Kasumi-1 (cell line): ENCODE results near the gene MCM10.
"Not testable (repeated sequence)": the region's sequence is repeated elsewhere in the genome, so short reads cannot be mapped to it uniquely, and the experiment has no call there.

Experiments
- DNase-seq, 2 experiments: peaks; one replicate each; lab custom pipeline; 2025; lab: John Stamatoyannopoulos, UW

The MCM10 gene

DNA sequence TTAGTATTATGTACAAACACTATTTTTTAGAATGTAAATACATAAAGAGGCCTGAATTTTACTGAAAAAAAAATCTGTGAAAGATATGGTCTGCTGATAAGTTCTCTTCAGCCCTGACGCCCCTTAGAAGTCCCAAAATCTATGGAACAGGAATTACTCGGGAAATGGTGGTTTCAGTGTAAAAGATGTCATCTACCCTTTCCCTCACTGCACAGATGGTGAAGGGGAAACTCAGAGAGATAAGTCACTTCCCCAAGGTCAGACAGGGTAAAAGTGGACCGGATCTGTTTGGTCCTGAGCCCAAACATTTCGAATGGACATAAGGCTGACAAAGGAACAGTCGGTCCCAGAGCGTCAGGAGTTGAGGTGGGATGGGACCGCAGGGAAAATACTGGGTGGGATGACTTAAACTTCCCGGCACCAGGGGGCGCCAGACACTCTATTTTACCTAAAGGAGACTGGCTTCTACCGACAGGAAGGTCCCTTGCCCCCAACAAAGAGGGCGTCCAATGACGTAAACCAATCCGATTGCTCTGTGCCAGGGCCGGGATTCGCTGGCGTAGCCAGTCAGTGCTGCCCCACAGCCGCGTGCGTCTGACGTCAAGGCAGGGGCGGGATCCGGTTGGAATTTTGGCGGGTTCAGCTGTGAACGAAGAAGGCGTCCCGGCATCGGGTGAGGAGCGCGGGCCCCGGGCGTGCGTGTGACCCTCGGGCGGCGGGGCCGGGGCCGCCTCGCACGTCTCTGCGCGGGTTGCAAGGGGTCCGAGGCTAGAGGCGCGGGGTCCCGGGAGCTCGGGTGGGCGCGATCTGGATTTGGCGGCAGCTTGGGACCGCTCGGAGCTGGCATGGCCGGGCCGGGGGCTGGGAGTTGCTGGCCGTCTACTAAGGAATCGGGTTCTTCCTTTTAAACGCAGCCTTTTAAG, at the start of gene MCM10:
Gene MCM10 (plus strand): TSS at position 625 of the 923 bp plus-strand sequence. CDS start 2,645 bp downstream, outside the sequence.
- peak; percentile 100 for DNase-seq

GRCh38 chr10:13113544-13113943, 47.8 kb upstream of the MCM10 start:
- no peak for DNase-seq

DNA sequence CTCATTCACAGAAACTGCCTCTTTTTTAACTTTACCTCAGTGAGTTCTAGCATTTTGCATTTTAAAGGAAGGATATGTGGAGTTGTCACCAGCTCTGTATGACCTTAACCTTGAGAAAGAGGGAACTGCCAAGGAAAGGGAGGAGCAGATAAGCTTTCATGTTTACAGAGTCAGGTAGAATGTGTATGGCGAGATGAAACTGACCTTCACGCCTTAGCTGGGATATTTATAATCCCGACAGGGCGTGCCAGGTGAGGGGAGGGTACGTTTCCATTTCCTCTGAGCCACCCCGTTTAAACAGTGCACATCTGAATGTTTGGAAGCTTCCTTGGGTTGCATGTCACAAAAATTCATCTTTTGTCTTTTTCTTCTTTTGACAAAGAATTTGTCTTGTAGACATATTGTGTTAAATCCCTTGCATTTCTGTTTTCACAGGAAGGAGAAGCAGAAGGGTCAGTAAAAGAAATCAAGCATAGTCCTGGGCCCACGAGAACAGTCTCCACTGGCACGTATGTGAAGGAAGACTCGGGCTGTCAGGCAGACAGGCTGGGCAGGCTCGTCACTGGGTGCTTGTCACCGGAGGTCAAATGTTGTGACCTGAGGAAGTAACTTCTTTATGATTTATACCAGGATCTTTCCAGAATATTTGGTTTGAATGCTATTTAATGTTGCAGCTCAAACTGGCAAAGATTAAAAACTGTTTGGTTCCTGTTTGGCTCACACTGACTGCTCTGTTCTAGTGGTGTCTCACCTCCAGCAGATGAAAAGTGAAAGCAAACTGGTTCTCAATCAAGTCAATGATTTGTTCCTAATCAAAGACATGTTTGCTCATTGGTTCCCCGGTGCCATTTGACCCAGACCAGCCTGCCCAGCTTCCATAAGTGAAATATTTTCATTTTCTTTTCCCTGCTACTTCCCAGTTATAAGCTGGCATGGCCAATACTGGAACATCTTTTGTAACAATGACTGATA, 45.2 kb upstream of the MCM10 start:
- DNase-seq: no peak

GRCh38 chr10:13117841-13118783, 43.2 kb upstream of the MCM10 start:
- peak; percentile 92 to 96 for DNase-seq

DNA sequence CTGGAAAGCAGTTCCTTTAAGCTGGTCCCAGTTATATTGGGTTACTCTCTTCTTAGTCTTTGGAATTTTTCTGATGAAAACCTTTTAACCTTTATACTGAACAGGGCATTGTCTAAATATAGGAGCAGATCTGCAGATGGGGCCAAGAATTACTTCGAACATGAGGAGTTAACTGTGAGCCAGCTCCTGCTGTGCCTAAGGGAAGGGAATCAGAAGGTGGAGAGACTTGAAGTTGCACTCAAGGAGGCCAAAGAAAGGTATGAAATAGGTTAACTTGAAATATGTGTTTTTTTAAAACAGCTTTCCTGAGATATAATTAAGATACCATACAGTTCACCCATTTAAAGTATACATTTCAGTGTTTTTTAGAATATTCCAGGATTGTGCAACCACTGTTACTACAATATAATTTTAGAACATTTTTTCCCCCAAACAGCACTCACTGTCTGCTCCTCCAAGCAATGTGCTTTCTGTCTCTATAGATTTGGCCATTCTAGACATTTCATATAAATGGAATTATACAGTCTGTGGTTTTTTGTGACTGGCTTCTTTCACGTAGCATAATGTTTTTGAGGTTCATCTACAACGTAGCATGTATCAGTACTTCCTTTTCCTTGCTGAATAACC, 42.5 kb upstream of the MCM10 start:
- DNase-seq: no peak

DNA sequence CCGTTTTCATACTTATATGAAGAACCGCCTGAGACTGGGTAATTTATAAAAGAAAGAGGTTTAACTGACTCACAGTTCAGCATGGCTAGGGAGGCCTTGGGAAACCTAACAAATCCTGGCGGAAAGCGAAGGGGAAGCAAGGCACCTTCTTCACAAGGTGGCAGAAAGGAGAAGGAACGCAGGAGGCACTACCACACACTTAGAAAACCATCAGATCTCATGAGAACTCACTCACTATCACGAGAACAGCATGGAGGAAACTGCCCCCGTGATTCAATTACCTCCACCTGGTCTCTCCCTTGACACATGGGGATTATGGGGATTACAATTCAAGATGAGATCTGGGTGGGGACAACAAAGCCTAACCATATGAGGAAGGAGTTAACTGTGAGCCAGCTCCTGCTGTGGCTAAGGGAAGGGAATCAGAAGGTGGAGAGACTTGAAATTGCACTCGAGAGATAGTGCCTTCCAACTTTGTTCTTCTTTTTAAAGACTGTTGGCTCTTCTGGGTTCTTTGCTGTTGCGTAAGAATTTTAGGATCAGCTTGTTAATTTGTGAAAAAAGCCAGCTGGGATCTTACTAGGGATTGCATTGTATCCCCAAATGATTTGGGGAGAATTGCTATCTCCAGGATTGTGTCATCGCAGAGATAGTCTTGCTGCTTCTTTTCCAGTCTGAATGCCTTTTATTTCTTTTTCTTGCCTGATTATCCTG, 40.4 kb upstream of the MCM10 start:
- peak in 1 of 2 experiments; percentile 40 for DNase-seq

- no peak for DNase-seq
These were observed 39.9 kb upstream of the MCM10 start for GRCh38 chr10:13121500-13121854.

- no peak for DNase-seq
These were observed 24.7 kb upstream of the MCM10 start for GRCh38 chr10:13136651-13137050.

DNA sequence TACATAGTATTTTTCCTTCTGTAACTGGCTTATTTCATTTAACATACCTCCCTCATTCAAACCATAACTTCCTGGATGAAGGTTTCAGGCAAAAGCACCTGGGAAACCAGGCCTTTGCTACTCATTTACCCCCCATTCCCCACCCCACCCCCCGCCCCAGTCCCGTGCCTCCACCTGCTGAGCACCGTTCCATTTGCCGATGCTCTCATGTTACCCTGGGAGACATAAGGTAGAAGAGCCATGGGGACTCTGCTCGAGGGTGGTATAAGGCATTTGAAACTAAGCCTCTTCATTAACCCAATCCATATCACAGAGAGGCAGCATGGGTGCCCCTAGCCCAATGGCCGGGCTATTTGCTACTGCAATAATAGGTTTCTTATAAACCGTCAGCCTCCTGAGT, 22.2 kb upstream of the MCM10 start:
- DNase-seq: no peak

DNA sequence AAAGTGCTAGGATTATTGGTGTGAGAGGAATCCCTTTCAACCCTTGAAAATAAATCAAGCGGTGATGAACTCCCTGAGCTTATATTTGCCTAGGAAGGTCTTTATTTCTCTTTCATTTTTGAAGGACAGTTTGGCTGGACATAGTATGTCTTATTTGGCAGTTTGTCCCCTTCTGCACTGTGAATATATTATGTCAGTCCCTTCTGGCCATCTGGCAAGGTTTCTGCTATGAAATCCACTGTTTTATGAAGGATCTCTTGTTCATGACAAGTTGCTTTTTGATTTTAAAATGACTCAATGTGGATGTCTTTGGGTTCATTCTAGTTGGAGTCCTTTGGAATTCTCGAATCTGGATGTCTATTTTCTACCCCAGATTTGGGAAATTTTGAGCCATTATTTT, 21.7 kb upstream of the MCM10 start:
- no peak for DNase-seq

DNA sequence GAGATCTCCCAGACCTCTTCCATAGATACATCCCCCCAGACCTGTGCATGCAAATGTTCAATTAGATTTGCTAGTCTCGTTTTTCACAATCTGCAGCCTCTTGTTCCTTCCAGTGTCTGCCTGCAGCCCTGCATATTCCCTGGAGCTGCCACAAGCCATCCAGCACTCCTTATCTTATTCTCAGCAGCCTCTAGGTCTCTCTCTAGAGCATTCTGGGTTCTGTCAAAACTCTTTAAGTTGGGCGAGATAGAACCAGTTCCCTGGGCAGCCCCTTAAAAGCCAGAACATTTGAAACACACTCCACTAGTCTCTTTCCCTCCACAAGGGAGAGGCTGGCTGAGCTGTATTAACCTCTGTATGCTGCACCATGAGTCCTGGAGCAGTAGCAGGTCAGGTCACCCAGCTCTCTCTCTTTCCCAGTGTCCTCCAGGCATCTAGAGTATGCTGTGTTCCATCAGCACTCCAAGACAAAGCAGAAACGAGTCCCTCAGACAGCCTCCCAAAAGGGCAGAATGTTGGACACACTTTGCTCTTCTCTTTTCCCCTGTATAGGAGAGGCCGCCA, 20.6 kb upstream of the MCM10 start:
- DNase-seq: no peak

DNA sequence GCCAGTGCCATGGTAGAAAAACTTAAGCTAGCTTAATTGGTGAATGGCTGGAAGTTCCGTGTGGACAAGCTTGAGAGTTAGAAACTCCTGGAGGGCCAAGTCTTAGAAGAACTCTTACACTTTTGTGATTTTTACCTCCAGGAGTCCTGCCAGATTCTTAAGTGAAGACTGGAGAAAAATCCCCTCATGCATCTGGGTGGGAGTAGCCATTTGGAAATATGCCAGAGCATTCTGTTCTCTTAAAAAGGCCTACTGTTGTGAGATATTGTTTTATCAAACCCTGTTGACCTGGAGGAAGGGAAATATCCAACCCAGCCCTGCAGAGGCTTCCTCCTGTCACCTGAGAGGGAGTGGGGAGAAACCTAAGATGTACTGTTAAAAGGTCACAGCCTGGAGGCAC, 17.6 kb upstream of the MCM10 start:
- DNase-seq: no peak

DNA sequence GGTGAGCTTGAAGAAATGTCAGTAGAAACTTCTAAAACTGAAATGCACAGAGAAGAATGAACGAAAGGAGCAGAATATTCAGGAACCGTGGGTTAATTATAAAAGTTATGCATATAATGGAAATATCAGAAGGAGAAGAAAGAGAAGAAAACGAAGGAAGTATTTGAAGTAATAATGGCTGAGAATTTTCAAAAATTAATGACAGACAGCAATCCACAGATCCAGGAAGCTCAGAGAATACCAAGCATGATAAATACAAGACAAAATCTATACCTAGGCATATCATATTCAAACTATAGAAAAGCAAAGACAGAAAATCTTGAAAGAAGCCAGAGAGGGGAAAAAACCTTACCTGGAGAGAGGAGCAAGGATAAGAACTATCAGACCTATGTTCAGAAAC, 16.5 kb upstream of the MCM10 start:
- no peak for DNase-seq

DNA sequence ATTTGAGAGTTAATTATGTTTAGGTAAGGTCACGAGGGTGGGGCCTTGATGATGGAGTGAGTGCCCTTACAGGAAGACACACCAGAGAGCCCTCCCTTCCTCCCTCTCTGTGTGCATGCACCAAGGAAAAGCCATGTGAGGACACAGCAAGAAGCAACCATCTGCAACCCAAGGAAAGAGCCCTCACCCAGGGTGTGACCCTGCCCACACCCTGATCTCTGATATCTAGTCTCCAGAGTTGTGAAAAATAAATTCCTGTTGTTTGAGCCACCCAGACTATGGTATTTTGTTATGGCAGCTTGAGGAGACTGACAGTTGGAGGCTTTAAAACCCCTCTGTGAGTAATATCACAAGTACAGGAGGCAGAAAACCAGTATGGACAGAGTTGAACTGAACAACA, 15.0 kb upstream of the MCM10 start:
- DNase-seq: no peak

- DNase-seq: no peak
These were observed 14.2 kb upstream of the MCM10 start for GRCh38 chr10:13147161-13147560.

DNA sequence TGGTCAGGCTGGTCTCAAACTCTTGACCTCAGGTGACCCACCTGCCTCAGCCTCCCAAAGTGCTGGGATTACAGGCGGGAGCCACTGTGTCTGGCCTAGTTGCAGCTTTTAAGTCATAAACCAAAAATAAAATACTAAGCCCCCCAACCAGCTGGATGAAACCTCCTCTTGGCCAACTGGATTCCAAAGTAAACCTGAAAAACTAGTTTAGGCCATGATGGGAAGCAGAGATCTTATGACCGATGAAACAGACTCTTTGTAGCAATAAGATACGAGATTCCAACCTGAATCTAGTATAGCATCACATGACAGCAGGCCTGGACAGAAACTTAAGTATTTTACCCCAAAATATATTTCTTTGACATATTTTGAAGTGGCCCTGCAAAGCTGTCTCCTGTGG, 9.1 kb upstream of the MCM10 start:
- DNase-seq: no peak

DNA sequence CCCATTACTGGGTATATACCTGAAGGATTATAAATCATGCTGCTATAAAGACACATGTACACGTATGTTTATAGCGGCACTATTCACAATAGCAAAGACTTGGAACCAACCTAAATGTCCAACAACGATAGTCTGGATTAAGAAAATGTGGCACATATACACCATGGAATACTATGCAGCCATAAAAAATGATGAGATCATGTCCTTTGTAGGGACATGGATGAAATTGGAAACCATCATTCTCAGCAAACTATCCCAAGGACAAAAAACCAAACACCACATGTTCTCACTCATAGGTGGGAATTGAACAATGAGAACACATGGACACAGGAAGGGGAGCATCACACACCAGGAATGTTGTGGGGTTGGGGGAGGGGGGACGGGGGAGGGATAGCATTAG, 5.5 kb upstream of the MCM10 start:
- not testable (repeated sequence) for DNase-seq

- DNase-seq: no peak
These were observed 3.0 kb upstream of the MCM10 start for GRCh38 chr10:13158401-13158800.

- peak in 1 of 2 experiments; percentile 41 for DNase-seq
These were observed 506 bp downstream of the MCM10 start for GRCh38 chr10:13161857-13162271.

- no peak for DNase-seq
These were observed 2.5 kb downstream of the MCM10 start for GRCh38 chr10:13163859-13164258.
